GM12892 (cell line): Measurements from ENCODE around the gene TRMT44.

Source experiments
- POLR2A ChIP-seq: IDR thresholded peaks from 2 replicates; pipeline ENCODE4 v1.6.1; 2011; ENCODE audit warnings: low read depth, low read length, control low read depth
- POLR2AphosphoS5 ChIP-seq: IDR thresholded peaks from 2 replicates; pipeline ENCODE4 v1.6.1; 2011; ENCODE audit warnings: low read depth, low read length, control low read depth

DNA sequence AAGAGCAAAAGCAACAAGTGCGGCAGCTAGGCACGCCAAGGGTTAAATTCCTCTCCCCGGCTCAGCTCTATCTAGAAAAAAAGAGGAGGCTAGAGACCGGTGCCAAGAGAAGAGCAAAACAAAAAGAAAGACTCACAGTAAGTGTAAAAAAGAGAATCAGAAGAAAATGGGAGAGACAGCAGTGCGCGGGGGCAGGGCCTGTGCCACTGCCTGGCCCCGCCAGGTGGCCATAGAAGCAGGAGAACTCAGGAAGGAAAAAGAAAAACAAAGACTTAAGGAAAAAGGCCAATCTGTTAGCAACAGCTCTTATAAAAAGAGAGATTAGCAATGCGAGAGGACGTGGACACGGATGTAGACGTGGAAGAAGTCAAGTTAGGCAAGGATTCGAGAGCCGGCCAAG lies 3.3 kb upstream of the TRMT44 start:
- TF ChIP-seq POLR2AphosphoS5 (no peak), POLR2A (no peak)
